H9 (cell line): ENCODE measurements around the gene VPS13C. TPM values are rescaled to one million over a fixed set of nuclear protein-coding genes. Genes with fewer than 3 reads are reported as not detected.

ENCODE experiments used
- DNase-seq: peaks from one replicate; pipeline ENCODE4 v3.0.0-alpha.2; 2017
- H2AFZ ChIP-seq: one replicate; pipeline ENCODE4 v1.6.1; 2013; ENCODE audit warnings: mild to moderate bottlenecking, low read length, control low read depth, moderate library complexity
- H2AK5ac ChIP-seq: 2 replicates; pipeline ENCODE4 v1.6.1; 2013; ENCODE audit warnings: low read length, control low read depth, mixed read lengths; ENCODE audit not compliant: insufficient read length
- H2BK120ac ChIP-seq: one replicate; pipeline ENCODE4 v1.6.1; 2013; ENCODE audit warnings: low read depth, mild to moderate bottlenecking, low read length, control low read depth, inconsistent platforms; ENCODE audit not compliant: poor library complexity, severe bottlenecking
- H2BK12ac ChIP-seq: 2 replicates; pipeline ENCODE4 v1.6.1; 2013; ENCODE audit warnings: low read length, control low read depth, mixed read lengths, low read depth; ENCODE audit not compliant: insufficient read length
- H2BK15ac ChIP-seq: 2 replicates; pipeline ENCODE4 v1.6.1; 2013; ENCODE audit warnings: low read depth, low read length, control low read depth
- H2BK20ac ChIP-seq: one replicate; pipeline ENCODE4 v1.6.1; 2013; ENCODE audit warnings: low read depth, mild to moderate bottlenecking, low read length, control low read depth, inconsistent platforms; ENCODE audit not compliant: poor library complexity, severe bottlenecking
- H2BK5ac ChIP-seq: 2 replicates; pipeline ENCODE4 v1.6.1; 2013; ENCODE audit warnings: low read length, control low read depth, mixed read lengths; ENCODE audit not compliant: insufficient read length
- H3K14ac ChIP-seq: 2 replicates; pipeline ENCODE4 v1.6.1; 2013; ENCODE audit warnings: low read length, control low read depth; ENCODE audit not compliant: insufficient read depth
- H3K18ac ChIP-seq: 2 replicates; pipeline ENCODE4 v1.6.1; 2013; ENCODE audit warnings: low read depth, mild to moderate bottlenecking, mixed read lengths, low read length, control low read depth; ENCODE audit not compliant: insufficient read length
- H3K23ac ChIP-seq: 2 replicates; pipeline ENCODE4 v1.6.1; 2013; ENCODE audit warnings: low read length, control low read depth, mixed read lengths, low read depth; ENCODE audit not compliant: insufficient read length
- H3K23me2 ChIP-seq: 2 replicates; pipeline ENCODE4 v1.6.1; 2013; ENCODE audit warnings: low read depth, mild to moderate bottlenecking, mixed read lengths, low read length, control low read depth; ENCODE audit not compliant: insufficient read length, poor library complexity, severe bottlenecking
- H3K27ac ChIP-seq: 2 replicates; pipeline ENCODE4 v1.5.1; 2013; ENCODE audit warnings: low read length, control low read depth, mixed read lengths, low read depth; ENCODE audit not compliant: insufficient read length
- H3K27me3 ChIP-seq: 2 replicates; pipeline ENCODE4 v1.6.1; 2013; ENCODE audit warnings: low read length, control low read depth, inconsistent platforms; ENCODE audit not compliant: insufficient read depth
- H3K4ac ChIP-seq: 2 replicates; pipeline ENCODE4 v1.6.1; 2013; ENCODE audit warnings: low read depth, mild to moderate bottlenecking, control low read depth, inconsistent platforms, low read length, moderate library complexity
- H3K4me1 ChIP-seq: 2 replicates; pipeline ENCODE4 v1.6.1; 2013; ENCODE audit warnings: low read length, control low read depth, inconsistent platforms; ENCODE audit not compliant: insufficient read depth
- H3K4me2 ChIP-seq: 2 replicates; pipeline ENCODE4 v1.6.1; 2013; ENCODE audit warnings: low read length, control low read depth, mixed read lengths; ENCODE audit not compliant: insufficient read length, insufficient read depth
- H3K56ac ChIP-seq: 2 replicates; pipeline ENCODE4 v1.6.1; 2013; ENCODE audit warnings: low read depth, mild to moderate bottlenecking, mixed read lengths, low read length, control low read depth; ENCODE audit not compliant: insufficient read length
- H3K79me1 ChIP-seq: 2 replicates; pipeline ENCODE4 v1.6.1; 2013; ENCODE audit warnings: low read depth, mild to moderate bottlenecking, moderate library complexity, low read length, control low read depth, inconsistent platforms; ENCODE audit not compliant: insufficient read depth, poor library complexity, severe bottlenecking
- H3K79me2 ChIP-seq: 2 replicates; pipeline ENCODE4 v1.6.1; 2013; ENCODE audit warnings: low read length, control low read depth, inconsistent platforms; ENCODE audit not compliant: insufficient read depth
- H3K9ac ChIP-seq: 2 replicates; pipeline ENCODE4 v1.6.1; 2013; ENCODE audit warnings: low read length, control low read depth, mixed read lengths; ENCODE audit not compliant: insufficient read length; ENCODE audit errors: extremely low read depth
- H3K9me3 ChIP-seq: one replicate; pipeline ENCODE4 v1.6.1; 2013; ENCODE audit warnings: low read depth, low read length, inconsistent platforms; ENCODE audit not compliant: control insufficient read depth
- H3T11ph ChIP-seq: one replicate; pipeline ENCODE4 v1.6.1; 2013; ENCODE audit warnings: mild to moderate bottlenecking, low read length, control low read depth, inconsistent platforms
- H4K20me1 ChIP-seq: one replicate; pipeline ENCODE4 v1.6.1; 2013; ENCODE audit not compliant: control insufficient read depth, insufficient read length, insufficient read depth
- H4K5ac ChIP-seq: 2 replicates; pipeline ENCODE4 v1.6.1; 2013; ENCODE audit warnings: low read depth, mild to moderate bottlenecking, mixed read lengths, low read length, control low read depth; ENCODE audit not compliant: insufficient read length
- H4K8ac ChIP-seq: replicated peaks from 2 replicates; pipeline ENCODE4 v1.6.1; 2013; ENCODE audit warnings: low read length, control low read depth, mixed read lengths, low read depth; ENCODE audit not compliant: insufficient read length
- H4K91ac ChIP-seq: 2 replicates; pipeline ENCODE4 v1.6.1; 2013; ENCODE audit warnings: low read depth, mild to moderate bottlenecking, moderate library complexity, mixed read lengths, low read length, control low read depth; ENCODE audit not compliant: insufficient read length
- H3K27ac Mint-ChIP-seq, 3 experiments: 2 replicates in 2 of 3; 3 replicates in 1 of 3; pipeline ENCODE4 v1.8.0; 2020 to 2021; ENCODE audit warnings: mixed read lengths in 3 of 3, mild to moderate bottlenecking in 1 of 3, moderate library complexity in 1 of 3
- H3K27me3 Mint-ChIP-seq: 2 replicates; pipeline ENCODE4 v1.8.0; 2021; ENCODE audit warnings: low read depth, mild to moderate bottlenecking, moderate library complexity, mixed read lengths
- H3K36me3 Mint-ChIP-seq, 3 experiments: 2 replicates in 2 of 3; 3 replicates in 1 of 3; pipeline ENCODE4 v1.8.0; 2020 to 2021; ENCODE audit warnings: low read depth in 3 of 3, mixed read lengths in 3 of 3; ENCODE audit not compliant: insufficient read depth in 1 of 3
- H3K4me1 Mint-ChIP-seq, 2 experiments: 2 replicates each; pipeline ENCODE4 v1.8.0; 2020; ENCODE audit warnings: mixed read lengths in 2 of 2
- H3K4me3 Mint-ChIP-seq, 2 experiments: 2 replicates in 1 of 2; 3 replicates in 1 of 2; pipeline ENCODE4 v1.8.0; 2020 to 2021; ENCODE audit warnings: mild to moderate bottlenecking in 2 of 2, mixed read lengths in 2 of 2, moderate library complexity in 1 of 2
- H3K9me3 Mint-ChIP-seq, 2 experiments: 2 replicates in 1 of 2; 3 replicates in 1 of 2; pipeline ENCODE4 v1.8.0; 2020; ENCODE audit warnings: mild to moderate bottlenecking in 2 of 2, mixed read lengths in 2 of 2, moderate library complexity in 1 of 2
- CTCF ChIP-seq: fragments of 200-600 bp; sonication (generic); conservative IDR thresholded peaks from 3 replicates; pipeline ENCODE4 v1.8.0; 2021; ENCODE audit warnings: antibody characterized with exemption, mild to moderate bottlenecking
- WGBS: extraction: QIAGEN DNeasy Blood & Tissue Kit; methylation state at CpG from one replicate; pipeline ENCODE4 v1.1.7; 2013; ENCODE audit warnings: missing lambda C conversion rate, low lambda C conversion rate, mixed read lengths; ENCODE audit not compliant: insufficient read length; ENCODE audit errors: extremely low coverage; 5-methylcytosine and 5-hydroxymethylcytosine counted together
- total RNA-seq: library from RNA; stranded (reverse); gene quantifications from 2 replicates; pipeline ENCODE4 v1.2.1, GENCODE V29; 2021

Gene VPS13C
- total RNA-seq, 1 experiment from 2014 or later, result 14.2 TPM

DNA sequence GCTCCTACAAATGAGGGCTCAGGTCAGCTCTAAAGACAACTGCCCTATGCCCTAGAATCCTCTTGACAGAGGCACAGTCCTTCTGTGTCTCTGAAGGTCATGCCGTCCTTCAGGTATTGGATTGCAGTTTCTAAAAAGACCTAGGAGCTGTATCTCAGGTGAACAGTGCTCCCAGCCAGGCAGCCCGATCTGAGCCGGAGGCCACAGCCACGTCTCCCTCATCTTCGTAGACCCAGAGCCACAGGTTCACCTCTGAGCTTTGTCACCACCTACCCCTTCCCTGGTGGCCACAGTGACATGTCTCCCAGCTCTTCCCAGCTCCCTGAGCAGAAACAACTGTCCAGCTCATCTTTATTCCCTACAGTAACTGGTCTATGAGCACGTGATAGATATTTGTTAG is 228.0 kb downstream of the VPS13C start:
- H2BK15ac ChIP-seq, result no peak overlapping the region
- no peaks in the 10 kb centered on the region for H3K4me1 ChIP-seq
- no peak overlapping the region for H3K9ac ChIP-seq
- peaks cover 8% of the 10 kb centered on the region for H3K27me3 Mint-ChIP-seq
- H2BK20ac ChIP-seq, result no peak overlapping the region
- H3K79me2 ChIP-seq, result no peaks in the 10 kb centered on the region
- H3K18ac ChIP-seq, result no peak overlapping the region
- no peak overlapping the region for H3K4me2 ChIP-seq
- no peak overlapping the region for H3K27ac Mint-ChIP-seq
- H2BK12ac ChIP-seq, result no peak overlapping the region
- WGBS, result no CpG with 5 or more reads among the region's 6 CpGs
- no peaks in the 10 kb centered on the region for H3K36me3 Mint-ChIP-seq
- H4K8ac ChIP-seq, result no peak overlapping the region
- H2AK5ac ChIP-seq, result no peak overlapping the region
- H4K5ac ChIP-seq, result no peak overlapping the region
- H3K79me1 ChIP-seq, result no peaks in the 10 kb centered on the region
- no peak overlapping the region for H2BK5ac ChIP-seq
- H4K20me1 ChIP-seq, result no peaks in the 10 kb centered on the region
- H3K9me3 Mint-ChIP-seq, result no peaks in the 10 kb centered on the region
- H3K9me3 ChIP-seq, result no peaks in the 10 kb centered on the region
- no peak overlapping the region for H2BK120ac ChIP-seq
- H3K4ac ChIP-seq, result no peak overlapping the region
- no peak for TF ChIP-seq CTCF
- no peak overlapping the region for H3K27ac ChIP-seq
- DNase-seq, result no peak
- no peaks in the 10 kb centered on the region for H3K23me2 ChIP-seq
- H3K4me3 Mint-ChIP-seq, result no peak overlapping the region
- no peak overlapping the region for H4K91ac ChIP-seq
- no peak overlapping the region for H2AFZ ChIP-seq
- no peak overlapping the region for H3K23ac ChIP-seq
- no peak overlapping the region for H3K14ac ChIP-seq
- H3K56ac ChIP-seq, result no peak overlapping the region
- H3T11ph ChIP-seq, result no peak overlapping the region
- no peaks in the 10 kb centered on the region for H3K27me3 ChIP-seq
- peaks cover 15 to 16% of the 10 kb centered on the region in 2 experiments for H3K4me1 Mint-ChIP-seq
